Measurements from ENCODE around the gene ADAT3.

Gene ADAT3

DNA sequence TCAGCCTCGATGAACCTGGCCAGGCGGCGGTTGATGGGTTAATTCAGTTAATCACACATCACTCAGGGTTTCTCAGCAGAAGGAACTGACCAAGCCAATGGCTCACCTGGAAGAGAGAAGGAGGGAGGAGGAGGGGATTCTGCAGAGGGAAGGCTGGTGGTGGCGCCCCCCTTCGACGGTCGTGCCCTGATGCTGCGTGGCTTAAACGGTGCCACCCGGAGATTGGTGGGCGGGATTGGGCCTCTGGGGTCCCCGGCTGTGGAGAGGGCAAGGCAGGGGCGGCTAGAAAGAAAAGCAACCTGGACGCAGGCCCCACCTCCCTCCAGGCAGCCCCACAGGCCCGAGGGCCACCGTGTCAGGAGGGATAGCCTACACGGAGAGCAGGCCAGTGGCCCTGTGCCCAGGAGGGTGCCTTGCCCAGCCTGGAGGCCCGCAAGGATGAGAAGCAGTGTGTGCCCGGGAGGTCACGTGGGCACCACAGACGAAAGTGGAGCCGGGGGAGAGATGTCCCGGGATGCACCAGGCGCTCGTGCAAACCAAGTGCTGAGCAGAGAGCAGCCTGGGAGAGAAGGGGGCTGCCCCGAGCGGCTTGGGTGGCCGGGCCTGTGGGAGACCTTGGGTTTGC is 51.8 kb downstream of the ADAT3 start:
- DNase-seq (ENCODE audit: low read depth in 2 of 2) = no peak

GRCh38 chr19:1957562-1958248 is 52.5 kb downstream of the ADAT3 start:
- no peak for DNase-seq (ENCODE audit: low read depth in 2 of 2)

DNA sequence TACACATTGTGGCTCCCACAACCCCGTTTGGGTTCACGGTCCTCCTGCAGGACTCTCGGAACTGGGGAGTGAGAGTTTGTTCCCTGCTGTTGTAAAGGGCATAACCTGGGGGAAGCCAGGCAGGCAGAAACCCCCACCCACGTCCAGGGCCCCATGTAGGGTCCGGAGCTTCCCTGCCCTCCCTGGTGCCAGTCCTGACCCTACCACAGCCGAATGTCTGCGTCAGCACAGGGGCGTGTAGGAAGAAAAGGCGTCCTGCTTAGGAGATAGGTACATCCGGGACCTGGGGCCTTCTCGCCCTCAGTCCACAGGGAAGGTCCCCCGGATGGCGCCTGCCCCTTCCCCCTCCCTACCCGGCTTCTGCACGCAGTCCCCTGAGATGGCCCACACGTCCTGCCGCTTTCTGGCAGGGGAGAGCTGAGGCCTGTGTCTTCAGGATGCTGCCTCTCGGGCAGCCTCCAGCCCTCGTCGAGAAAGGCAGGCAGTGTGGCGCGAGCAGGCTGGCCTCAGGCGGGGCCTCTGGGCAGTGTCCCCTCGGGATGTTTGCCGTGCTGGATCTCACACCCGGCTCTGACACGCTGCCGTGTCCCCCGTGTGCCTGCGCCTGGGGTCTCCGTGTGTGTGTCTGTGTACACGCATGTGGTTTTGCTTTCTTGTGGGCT is 54.9 kb downstream of the ADAT3 start:
- no peak for DNase-seq (ENCODE audit: low read depth in 2 of 2)

DNA sequence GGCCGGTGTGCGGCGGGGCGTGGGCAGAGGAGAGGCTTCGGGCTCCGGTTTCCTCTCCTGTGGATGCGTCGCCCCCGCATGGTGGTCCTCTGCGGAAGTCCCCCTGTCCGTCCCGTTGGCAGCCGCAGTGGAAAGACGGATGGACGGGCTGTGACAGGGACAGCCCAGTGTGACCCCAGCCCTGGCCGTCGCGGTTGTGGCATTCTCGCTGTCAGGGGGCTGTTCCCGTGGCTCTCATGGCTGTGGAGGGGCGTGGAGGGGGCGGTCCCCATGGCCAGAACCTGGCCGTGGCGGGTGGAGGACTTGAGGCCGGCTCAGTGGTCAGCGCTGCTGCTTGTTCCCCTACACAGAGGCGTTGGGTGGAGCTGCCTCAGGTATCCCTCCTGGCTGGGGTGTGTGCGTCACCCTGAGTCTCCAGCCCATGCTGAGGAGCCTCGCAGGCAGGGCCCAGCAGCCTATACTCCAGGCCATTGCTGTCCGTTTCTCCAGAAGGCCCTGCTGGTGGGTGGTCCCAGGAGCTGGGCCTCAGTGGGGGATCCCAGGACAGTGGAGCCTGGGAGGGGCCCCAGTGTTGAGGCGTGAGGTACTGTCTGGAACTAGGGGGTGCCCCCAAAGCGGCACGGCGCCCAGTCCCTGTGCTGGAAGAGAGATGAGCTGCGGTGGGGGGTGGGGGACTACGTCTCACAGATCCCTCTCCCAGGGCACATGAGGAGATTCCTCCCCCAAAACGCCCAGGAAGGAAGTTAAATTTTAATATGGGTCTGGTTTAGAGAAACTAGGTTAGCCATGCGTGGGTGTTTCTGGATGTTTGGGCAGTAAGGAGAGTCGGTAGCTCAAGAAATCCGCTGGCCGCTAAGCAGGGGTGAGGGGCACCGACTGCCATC is 56.0 kb downstream of the ADAT3 start:
- DNase-seq (ENCODE audit: low read depth in 2 of 2) = no peak

DNA sequence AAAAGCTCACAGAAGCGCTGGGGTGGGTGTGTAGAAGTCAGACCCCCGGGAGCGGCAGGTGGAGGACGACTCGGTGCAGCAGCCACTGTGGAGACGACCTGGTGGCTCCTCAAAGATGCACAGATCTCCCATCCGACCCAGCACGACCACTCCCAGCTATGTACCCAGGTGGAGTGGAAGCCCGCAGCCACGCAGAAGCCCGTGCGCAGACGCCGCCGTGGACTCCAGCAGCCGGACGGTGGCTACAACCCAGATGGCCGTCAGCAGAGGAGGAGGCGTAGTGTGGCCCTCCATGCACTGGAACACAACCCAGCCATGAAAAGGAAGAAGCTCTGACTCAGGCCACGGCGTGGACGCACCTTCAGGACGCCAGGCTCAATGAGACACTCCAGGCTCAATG is 57.5 kb downstream of the ADAT3 start:
- no peak for DNase-seq (ENCODE audit: low read depth in 2 of 2)

Measured in fibroblast of skin of left biceps (primary cell).